IMR-90 (cell line): ENCODE results near the gene AP3D1. TPM values are rescaled to one million over a fixed set of nuclear protein-coding genes. Genes with fewer than 3 reads are reported as not detected.

Source experiments
- ATAC-seq: fragments of 200-7000 bp; cut with Tn5 transposase; 2 replicates; pipeline ENCODE4 v1.9.1; 2020; ENCODE audit warnings: low read depth, mild to moderate bottlenecking, moderate library complexity
- BruUV-seq: library from RNA; stranded (reverse); fragments of 400-500 nt; replicated peaks from 2 replicates; lab custom pipeline; 2021; lab: Mats Ljungman, UMichigan
- CTCF ChIA-PET: fragments of 300-600 bp; formaldehyde crosslinking; extraction: SDS; loops from one replicate; lab custom pipeline; 2021; ENCODE audit warnings: antibody characterized with exemption; lab: Yijun Ruan, JAX
- POLR2A ChIA-PET: fragments of 300-600 bp; sonication (Branson Sonifier 250); formaldehyde crosslinking; loops from one replicate; lab custom pipeline; 2022; ENCODE audit warnings: antibody characterized with exemption; ENCODE audit not compliant: unreplicated experiment; lab: Charles Lee
- DNase-seq: peaks from one replicate; pipeline ENCODE4 v3.0.0; 2013
- H2AFZ ChIP-seq: replicated peaks from 2 replicates; pipeline ENCODE3; 2013; ENCODE audit warnings: low read length, mild to moderate bottlenecking; ENCODE audit not compliant: poor library complexity
- H2AK5ac ChIP-seq: 2 replicates; pipeline ENCODE4 v1.6.1; 2013; ENCODE audit warnings: low read depth, low read length, inconsistent platforms
- H2AK9ac ChIP-seq: replicated peaks from 2 replicates; pipeline ENCODE3; 2013; ENCODE audit warnings: mild to moderate bottlenecking, low read depth, low read length, moderate library complexity; ENCODE audit not compliant: poor library complexity
- H2BK120ac ChIP-seq: 2 replicates; pipeline ENCODE4 v1.6.1; 2013; ENCODE audit warnings: low read depth, low read length, inconsistent platforms
- H2BK15ac ChIP-seq: 3 replicates; pipeline ENCODE4 v1.6.1; 2013; ENCODE audit warnings: low read depth, low read length, inconsistent platforms
- H2BK20ac ChIP-seq: 2 replicates; pipeline ENCODE4 v1.6.1; 2013; ENCODE audit warnings: low read depth, mild to moderate bottlenecking, inconsistent platforms, low read length, moderate library complexity
- H2BK5ac ChIP-seq: 2 replicates; pipeline ENCODE4 v1.6.1; 2013; ENCODE audit warnings: mild to moderate bottlenecking, low read depth, low read length, inconsistent platforms; ENCODE audit not compliant: poor library complexity, severe bottlenecking
- H3K14ac ChIP-seq: replicated peaks from 2 replicates; pipeline ENCODE4 v1.6.1; 2013; ENCODE audit warnings: low read depth, low read length, inconsistent platforms
- H3K18ac ChIP-seq: 2 replicates; pipeline ENCODE4 v1.6.1; 2013; ENCODE audit warnings: low read depth, low read length, control low read depth
- H3K23ac ChIP-seq: 2 replicates; pipeline ENCODE4 v1.6.1; 2013; ENCODE audit warnings: low read depth, low read length, inconsistent platforms
- H3K27ac ChIP-seq: 2 replicates; pipeline ENCODE4 v1.5.1; 2013; ENCODE audit warnings: mild to moderate bottlenecking, control low read depth, low read length; ENCODE audit not compliant: insufficient read depth
- H3K27me3 ChIP-seq: 2 replicates; pipeline ENCODE4 v1.6.1; 2013; ENCODE audit warnings: low read length; ENCODE audit not compliant: control insufficient read depth, insufficient read depth
- H3K36me3 ChIP-seq: 2 replicates; pipeline ENCODE4 v1.6.1; 2013; ENCODE audit warnings: low read length, mixed read lengths; ENCODE audit not compliant: control insufficient read depth, insufficient read depth
- H3K4ac ChIP-seq: 2 replicates; pipeline ENCODE4 v1.6.1; 2013; ENCODE audit warnings: low read depth, low read length, inconsistent platforms
- H3K4me1 ChIP-seq: 2 replicates; pipeline ENCODE4 v1.6.1; 2013; ENCODE audit warnings: low read length, mixed read lengths; ENCODE audit not compliant: control insufficient read depth, insufficient read depth
- H3K4me2 ChIP-seq: 2 replicates; pipeline ENCODE4 v1.6.1; 2013; ENCODE audit warnings: low read depth, mild to moderate bottlenecking, control low read depth, low read length, moderate library complexity
- H3K4me3 ChIP-seq: 2 replicates; pipeline ENCODE4 v1.5.1; 2013; ENCODE audit warnings: low read depth, mild to moderate bottlenecking, control low read depth, low read length, moderate library complexity; ENCODE audit not compliant: insufficient read depth
- H3K56ac ChIP-seq: 2 replicates; pipeline ENCODE4 v1.6.1; 2013; ENCODE audit warnings: low read length, inconsistent platforms; ENCODE audit not compliant: insufficient read depth; ENCODE audit errors: extremely low read depth
- H3K79me1 ChIP-seq, 2 experiments: 2 replicates each; pipeline ENCODE4 v1.6.1; 2013; ENCODE audit warnings: low read length in 2 of 2, inconsistent platforms in 1 of 2, low read depth in 1 of 2
- H3K9ac ChIP-seq: 2 replicates; pipeline ENCODE4 v1.6.1; 2013; ENCODE audit warnings: low read depth, low read length, control low read depth
- H3K9me1 ChIP-seq: 2 replicates; pipeline ENCODE4 v1.6.1; 2013; ENCODE audit warnings: low read length, inconsistent platforms; ENCODE audit not compliant: insufficient read depth
- H3K9me3 ChIP-seq: 2 replicates; pipeline ENCODE4 v1.6.1; 2013; ENCODE audit warnings: low read length; ENCODE audit not compliant: control insufficient read depth, insufficient read depth
- H4K20me1 ChIP-seq: 2 replicates; pipeline ENCODE4 v1.6.1; 2013; ENCODE audit warnings: low read length, inconsistent platforms; ENCODE audit not compliant: insufficient read depth
- H4K5ac ChIP-seq: 2 replicates; pipeline ENCODE4 v1.6.1; 2013; ENCODE audit warnings: mild to moderate bottlenecking, low read depth, low read length, control low read depth
- H4K8ac ChIP-seq, 2 experiments: 2 replicates each; pipeline ENCODE4 v1.6.1; 2013; ENCODE audit warnings: low read depth in 2 of 2, low read length in 2 of 2, control low read depth in 1 of 2, inconsistent platforms in 1 of 2
- H4K91ac ChIP-seq: 2 replicates; pipeline ENCODE4 v1.6.1; 2013; ENCODE audit warnings: low read depth, low read length, inconsistent platforms; ENCODE audit not compliant: insufficient read depth
- RFX5 ChIP-seq: IDR thresholded peaks from 2 replicates; pipeline ENCODE4 v1.8.0; 2012; ENCODE audit warnings: low read depth, mild to moderate bottlenecking, low read length, moderate library complexity
- WGBS, 2 experiments: methylation state at CpG; one replicate each; pipeline versions ENCODE4 v1.1.5 to v1.1.7; 2013; ENCODE audit warnings: missing lambda C conversion rate in 2 of 2; ENCODE audit not compliant: insufficient read length in 1 of 2; ENCODE audit errors: extremely low coverage in 2 of 2; 5-methylcytosine and 5-hydroxymethylcytosine counted together
- dilution Hi-C: fragments of 300-500 bp; cut with HindIII; formaldehyde crosslinking; loops from one replicate; pipeline ENCODE4 v1.14.3; 2018; ENCODE audit warnings: low sequenced_read_pairs; ENCODE audit not compliant: unreplicated experiment
- in situ Hi-C: fragments of 300-500 bp; cut with MboI; formaldehyde crosslinking; loops from 3 replicates; pipeline ENCODE4 v1.14.3; 2019; ENCODE audit warnings: low sequenced_read_pairs, inconsistent platforms, mixed read lengths
- intact Hi-C: fragments of 100-400 bp; cut with micrococcal nuclease; formaldehyde crosslinking; loops from 2 replicates; pipeline ENCODE4 v1.10.0; 2022
- polyA plus RNA-seq, 3 experiments: library from polyadenylated mRNA; depleted of rRNA; stranded (reverse); fragments of >200 nt; gene quantifications; 2 replicates each; pipeline ENCODE4 v1.2.3, GENCODE V29; 2012; ENCODE audit warnings: low replicate concordance in 1 of 3
- total RNA-seq: library from RNA; depleted of rRNA; stranded (reverse); fragments of >200 nt; gene quantifications from 2 replicates; pipeline ENCODE4 v1.2.3, GENCODE V29; 2012
- TF ChIP-seq, protein P1 (sequence below): conservative IDR thresholded peaks from 2 replicates; pipeline ENCODE4 v1.5.1; 2012; ENCODE audit warnings: mild to moderate bottlenecking, low read depth, low read length, improper control_type of control experiment

Gene AP3D1
- total and polyA plus RNA-seq, 2 of the 4 experiments (the other 2 are of a cell fraction), result 75.3 to 129 TPM

DNA sequence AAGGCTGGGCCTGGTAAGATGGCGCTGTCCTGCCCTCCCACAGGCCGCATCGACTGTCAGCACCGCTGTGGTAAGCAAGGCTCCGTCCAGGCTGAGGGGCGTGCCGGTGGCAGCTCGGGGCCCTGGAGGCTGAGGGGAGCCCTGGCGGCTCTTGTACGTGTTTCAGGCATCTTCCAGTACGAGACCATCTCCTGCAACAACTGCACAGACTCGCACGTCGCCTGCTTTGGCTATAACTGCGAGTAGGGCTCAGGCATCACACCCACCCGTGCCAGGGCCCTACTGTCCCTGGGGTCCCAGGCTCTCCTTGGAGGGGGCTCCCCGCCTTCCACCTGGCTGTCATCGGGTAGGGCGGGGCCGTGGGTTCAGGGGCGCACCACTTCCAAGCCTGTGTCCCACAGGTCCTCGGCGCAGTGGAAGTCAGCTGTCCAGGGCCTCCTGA, 53.5 kb downstream of the AP3D1 start:
- Histone ChIP-seq H3K36me3 (peaks cover 34% of the 10 kb centered on the region), H4K91ac (no peak overlapping the region), H2AK9ac (no peak overlapping the region), H2AFZ (peak overlapping the region; percentile 48), H2AK5ac (no peak overlapping the region), H3K9me1 (peaks cover 8% of the 10 kb centered on the region), H2BK5ac (no peak overlapping the region), H3K23ac (no peak overlapping the region), H3K4me2 (no peak overlapping the region), H2BK20ac (no peak overlapping the region), H3K4me1 (peaks cover 6% of the 10 kb centered on the region), H3K9me3 (no peaks in the 10 kb centered on the region), H3K56ac (no peak overlapping the region), H3K4me3 (no peak overlapping the region), H2BK15ac (no peak overlapping the region), H4K8ac (no peak overlapping the region), H2BK120ac (no peak overlapping the region), H4K5ac (no peak overlapping the region), H4K20me1 (peaks cover 31% of the 10 kb centered on the region), H3K9ac (no peak overlapping the region), H3K18ac (no peak overlapping the region), H3K27me3 (no peaks in the 10 kb centered on the region), H3K79me1 (peaks cover 12 to 40% of the 10 kb centered on the region in 2 experiments), H3K27ac (no peak overlapping the region), H3K4ac (no peak overlapping the region), H3K14ac (no peak overlapping the region)
- in situ Hi-C loops, result no loop called here
- ChIA-PET CTCF (no interaction called here), POLR2A (no interaction called here)
- ATAC-seq (no peak), DNase-seq (no peak)
- no peak for TF ChIP-seq RFX5
- TF ChIP-seq, protein P1, sequence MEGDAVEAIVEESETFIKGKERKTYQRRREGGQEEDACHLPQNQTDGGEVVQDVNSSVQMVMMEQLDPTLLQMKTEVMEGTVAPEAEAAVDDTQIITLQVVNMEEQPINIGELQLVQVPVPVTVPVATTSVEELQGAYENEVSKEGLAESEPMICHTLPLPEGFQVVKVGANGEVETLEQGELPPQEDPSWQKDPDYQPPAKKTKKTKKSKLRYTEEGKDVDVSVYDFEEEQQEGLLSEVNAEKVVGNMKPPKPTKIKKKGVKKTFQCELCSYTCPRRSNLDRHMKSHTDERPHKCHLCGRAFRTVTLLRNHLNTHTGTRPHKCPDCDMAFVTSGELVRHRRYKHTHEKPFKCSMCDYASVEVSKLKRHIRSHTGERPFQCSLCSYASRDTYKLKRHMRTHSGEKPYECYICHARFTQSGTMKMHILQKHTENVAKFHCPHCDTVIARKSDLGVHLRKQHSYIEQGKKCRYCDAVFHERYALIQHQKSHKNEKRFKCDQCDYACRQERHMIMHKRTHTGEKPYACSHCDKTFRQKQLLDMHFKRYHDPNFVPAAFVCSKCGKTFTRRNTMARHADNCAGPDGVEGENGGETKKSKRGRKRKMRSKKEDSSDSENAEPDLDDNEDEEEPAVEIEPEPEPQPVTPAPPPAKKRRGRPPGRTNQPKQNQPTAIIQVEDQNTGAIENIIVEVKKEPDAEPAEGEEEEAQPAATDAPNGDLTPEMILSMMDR, result no peak
- dilution Hi-C loops, result no loop called here
- intact Hi-C loops, result no loop called here
- no TSS peak for BruUV-seq
- WGBS, 2 experiments, result 77% methylated on average over 22 of the region's 23 CpGs; no CpG with 5 or more reads in 1 of the 2 experiments
